H1 (cell line): ENCODE data around the gene TPD52L1. TPM values are rescaled to one million over a fixed set of nuclear protein-coding genes. Genes with fewer than 3 reads are reported as not detected.

Experiments used
- CTCF ChIA-PET: fragments of 300-600 bp; sonication (Branson Sonifier 250); formaldehyde crosslinking; loops from one replicate; lab custom pipeline; 2021; ENCODE audit not compliant: partially characterized antibody; lab: Charles Lee
- POLR2A ChIA-PET: fragments of 300-600 bp; sonication (Branson Sonifier 250); formaldehyde crosslinking; loops from one replicate; lab custom pipeline; 2021; ENCODE audit warnings: inconsistent platforms; ENCODE audit not compliant: partially characterized antibody; lab: Charles Lee
- DNase-seq, 2 experiments: peaks; one replicate each; pipeline versions ENCODE4 v3.0.0 to v3.0.0-alpha.2; 2010 to 2022; ENCODE audit warnings: low spot score in 2 of 2, low read depth in 1 of 2, mixed read lengths in 1 of 2
- FAIRE-seq: peaks from 2 replicates; lab custom pipeline; 2011; peaks lifted over from hg19 to GRCh38; lab: Jason Lieb, UNC
- H2AFZ ChIP-seq: 2 replicates; pipeline ENCODE4 v1.8.1; 2012; ENCODE audit warnings: low read length, inconsistent platforms
- H2AK5ac ChIP-seq: 2 replicates; pipeline ENCODE4 v1.6.1; 2013; ENCODE audit warnings: low read depth, low read length
- H2BK120ac ChIP-seq: replicated peaks from 2 replicates; pipeline ENCODE3; 2013; ENCODE audit warnings: low read depth, low read length, inconsistent platforms
- H2BK12ac ChIP-seq: 2 replicates; pipeline ENCODE4 v1.6.1; 2013; ENCODE audit warnings: low read depth, low read length
- H2BK15ac ChIP-seq: 2 replicates; pipeline ENCODE4 v1.6.1; 2013; ENCODE audit warnings: low read length
- H2BK20ac ChIP-seq: 2 replicates; pipeline ENCODE4 v1.6.1; 2013; ENCODE audit warnings: low read length
- H2BK5ac ChIP-seq: 2 replicates; pipeline ENCODE4 v1.6.1; 2013; ENCODE audit warnings: low read depth, low read length
- H3K14ac ChIP-seq: 2 replicates; pipeline ENCODE4 v1.6.1; 2013; ENCODE audit warnings: inconsistent platforms; ENCODE audit not compliant: insufficient read length
- H3K18ac ChIP-seq: 2 replicates; pipeline ENCODE4 v1.6.1; 2013; ENCODE audit warnings: low read length; ENCODE audit errors: extremely low read depth
- H3K23ac ChIP-seq: 2 replicates; pipeline ENCODE4 v1.6.1; 2013; ENCODE audit warnings: inconsistent platforms; ENCODE audit not compliant: insufficient read length
- H3K23me2 ChIP-seq: 2 replicates; pipeline ENCODE4 v1.6.1; 2013; ENCODE audit warnings: low read depth, low read length
- H3K27ac ChIP-seq: 2 replicates; pipeline ENCODE4 v1.6.1; 2011; ENCODE audit warnings: low read depth, low read length, inconsistent platforms
- H3K27me3 ChIP-seq, 4 experiments: replicated peaks in 1 of 4; 1 replicate in 1 of 4; 2 replicates in 3 of 4; pipeline versions ENCODE4 v1.6.1 to v1.8.1; 2011 to 2013; ENCODE audit warnings: low read length in 3 of 4, mild to moderate bottlenecking in 3 of 4, inconsistent platforms in 2 of 4, mixed read lengths in 2 of 4, moderate library complexity in 1 of 4; ENCODE audit not compliant: control insufficient read depth in 3 of 4, insufficient read depth in 3 of 4; ENCODE audit errors: extremely low read depth in 1 of 4
- H3K36me3 ChIP-seq, 4 experiments: 2 replicates each; pipeline versions ENCODE4 v1.6.1 to v1.8.1; 2011 to 2013; ENCODE audit warnings: mild to moderate bottlenecking in 4 of 4, low read length in 3 of 4, moderate library complexity in 2 of 4, control low read depth in 1 of 4, inconsistent platforms in 1 of 4; ENCODE audit not compliant: insufficient read depth in 4 of 4, control insufficient read depth in 2 of 4
- H3K4ac ChIP-seq: replicated peaks from 2 replicates; pipeline ENCODE3; 2013; ENCODE audit warnings: low read length, low read depth, mixed read lengths, inconsistent platforms; ENCODE audit not compliant: insufficient read length
- H3K4me1 ChIP-seq, 4 experiments: replicated peaks in 1 of 4; 1 replicate in 1 of 4; 2 replicates in 3 of 4; pipeline versions ENCODE4 v1.6.1 to v1.8.1; 2011 to 2013; ENCODE audit warnings: low read length in 3 of 4, inconsistent platforms in 2 of 4, mixed read lengths in 1 of 4; ENCODE audit not compliant: insufficient read depth in 4 of 4, control insufficient read depth in 3 of 4
- H3K4me2 ChIP-seq, 2 experiments: 2 replicates each; pipeline versions ENCODE4 v1.6.1 to v1.8.1; 2011 to 2013; ENCODE audit warnings: low read depth in 2 of 2, low read length in 2 of 2, control low read depth in 1 of 2, inconsistent platforms in 1 of 2, mild to moderate bottlenecking in 1 of 2; ENCODE audit not compliant: insufficient read depth in 1 of 2
- H3K4me3 ChIP-seq, 4 experiments: fragments of 200-600, 300-600 bp in 1 of 4; sonication (generic), shearing (Covaris generic), sonication (Bioruptor Twin) in 1 of 4; 2 replicates each; pipeline versions ENCODE4 v1.5.1 to v1.8.1; 2011 to 2016; ENCODE audit warnings: low read length in 4 of 4, low read depth in 3 of 4, control low read depth in 2 of 4, inconsistent platforms in 2 of 4, mild to moderate bottlenecking in 2 of 4, mixed read lengths in 1 of 4, moderate library complexity in 1 of 4; ENCODE audit not compliant: insufficient read depth in 2 of 4; ENCODE audit errors: extremely low read depth in 1 of 4
- H3K56ac ChIP-seq: replicated peaks from 2 replicates; pipeline ENCODE3; 2013; ENCODE audit warnings: low read depth, mild to moderate bottlenecking, mixed read lengths, low read length, inconsistent platforms; ENCODE audit not compliant: insufficient read length
- H3K79me1 ChIP-seq: 2 replicates; pipeline ENCODE4 v1.6.1; 2013; ENCODE audit warnings: low read depth, low read length, control low read depth
- H3K79me2 ChIP-seq, 2 experiments: 2 replicates each; pipeline versions ENCODE4 v1.6.1 to v1.8.1; 2012 to 2013; ENCODE audit warnings: low read length in 2 of 2, mild to moderate bottlenecking in 2 of 2, inconsistent platforms in 1 of 2; ENCODE audit not compliant: insufficient read depth in 2 of 2, control insufficient read depth in 1 of 2
- H3K9ac ChIP-seq, 4 experiments: replicated peaks in 1 of 4; 1 replicate in 1 of 4; 2 replicates in 3 of 4; pipeline versions ENCODE4 v1.6.1 to v1.8.1; 2011 to 2013; ENCODE audit warnings: low read depth in 3 of 4, low read length in 3 of 4, control low read depth in 2 of 4, mild to moderate bottlenecking in 2 of 4, moderate library complexity in 2 of 4, inconsistent platforms in 1 of 4; ENCODE audit errors: extremely low read depth in 1 of 4
- H3K9me3 ChIP-seq, 2 experiments: 2 replicates each; pipeline versions ENCODE4 v1.6.1 to v1.8.1; 2012 to 2013; ENCODE audit warnings: mild to moderate bottlenecking in 2 of 2, moderate library complexity in 2 of 2, control low read depth in 1 of 2, inconsistent platforms in 1 of 2, low read depth in 1 of 2, low read length in 1 of 2, mixed read lengths in 1 of 2; ENCODE audit not compliant: insufficient read depth in 2 of 2
- H4K20me1 ChIP-seq, 2 experiments: replicated peaks in 1 of 2; 2 replicates each; pipeline versions ENCODE3 to v1.8.1; 2011 to 2013; ENCODE audit warnings: inconsistent platforms in 2 of 2, low read length in 2 of 2, mild to moderate bottlenecking in 1 of 2; ENCODE audit not compliant: insufficient read depth in 2 of 2, control insufficient read depth in 1 of 2
- H4K5ac ChIP-seq: 2 replicates; pipeline ENCODE4 v1.6.1; 2013; ENCODE audit warnings: low read length, low read depth, mixed read lengths, inconsistent platforms; ENCODE audit not compliant: insufficient read length
- H4K8ac ChIP-seq: 2 replicates; pipeline ENCODE4 v1.8.0; 2013; ENCODE audit warnings: mild to moderate bottlenecking, moderate library complexity, low read length, inconsistent platforms; ENCODE audit not compliant: insufficient read depth; ENCODE audit errors: extremely low read depth
- H4K91ac ChIP-seq: replicated peaks from 2 replicates; pipeline ENCODE3; 2013; ENCODE audit warnings: low read length, mixed read lengths, inconsistent platforms; ENCODE audit not compliant: insufficient read length
- CBX5 ChIP-seq: fragments of 300-800, 300-1000 bp; sonication (generic); IDR thresholded peaks from 2 replicates; pipeline ENCODE4 v1.7.1; 2016; ENCODE audit warnings: antibody characterized with exemption, low read length, low read depth
- CHD1 ChIP-seq: IDR thresholded peaks from 2 replicates; pipeline ENCODE4 v1.6.1; 2012; ENCODE audit warnings: low read depth, low read length, improper control_type of control experiment
- CREB1 ChIP-seq: IDR thresholded peaks from 2 replicates; pipeline ENCODE4 v1.6.1; 2012; ENCODE audit warnings: inconsistent platforms
- CTBP2 ChIP-seq: IDR thresholded peaks from 2 replicates; pipeline ENCODE4 v1.7.0; 2011; ENCODE audit warnings: borderline replicate concordance, mild to moderate bottlenecking, moderate library complexity, mixed read lengths, low read length; ENCODE audit not compliant: insufficient read depth, insufficient read length
- GTF2F1 ChIP-seq: IDR thresholded peaks from 2 replicates; pipeline ENCODE4 v1.6.1; 2012; ENCODE audit warnings: low read depth, low read length, improper control_type of control experiment, borderline replicate concordance
- JUND ChIP-seq: IDR thresholded peaks from 2 replicates; pipeline ENCODE4 v1.6.1; 2011; ENCODE audit warnings: mild to moderate bottlenecking, improper control_type of control experiment, low read length
- NANOG ChIP-seq: IDR thresholded peaks from 2 replicates; pipeline ENCODE4 v1.6.1; 2011; ENCODE audit warnings: low read length, low read depth, mild to moderate bottlenecking, inconsistent platforms; ENCODE audit not compliant: insufficient read depth, poor library complexity, severe bottlenecking
- PHF8 ChIP-seq: fragments of 200-600 bp; sonication (generic); conservative IDR thresholded peaks from 2 replicates; pipeline ENCODE4 v1.7.1; 2012; ENCODE audit warnings: low read depth, mild to moderate bottlenecking, inconsistent platforms, low read length, moderate library complexity
- RAD21 ChIP-seq, 2 experiments: IDR thresholded peaks in 1 of 2; conservative IDR thresholded peaks in 1 of 2; 2 replicates each; pipeline ENCODE4 v1.6.1; 2011; ENCODE audit warnings: low read depth in 2 of 2, low read length in 2 of 2, improper control_type of control experiment in 1 of 2, inconsistent platforms in 1 of 2, mild to moderate bottlenecking in 1 of 2, moderate library complexity in 1 of 2
- SP2 ChIP-seq: IDR thresholded peaks from 2 replicates; pipeline ENCODE4 v1.6.1; 2012; ENCODE audit warnings: mild to moderate bottlenecking, low read length, inconsistent platforms
- SP4 ChIP-seq: IDR thresholded peaks from 2 replicates; pipeline ENCODE4 v1.6.1; 2012; ENCODE audit warnings: low read length, inconsistent platforms
- WGBS, 2 experiments: shearing (Covaris generic) in 1 of 2; methylation state at CpG; one replicate each; pipeline versions ENCODE4 v1.1.6 to v1.1.7; 2013 to 2015; ENCODE audit warnings: low lambda C conversion rate in 2 of 2, mixed read lengths in 2 of 2, inconsistent platforms in 1 of 2, low coverage in 1 of 2, missing lambda C conversion rate in 1 of 2; ENCODE audit not compliant: insufficient replicate concordance in 2 of 2, insufficient coverage in 1 of 2, insufficient read length in 1 of 2; ENCODE audit errors: extremely low coverage in 1 of 2, missing lambda C conversion rate in 1 of 2; 5-methylcytosine and 5-hydroxymethylcytosine counted together
- polyA plus RNA-seq, 7 experiments: library from polyadenylated mRNA; depleted of rRNA in 3 of 7; stranded (reverse) in 5 of 7; unstranded in 2 of 7; fragments of >200 nt in 5 of 7; fragments of 200-250 nt in 2 of 7; gene quantifications; 1 replicate in 5 of 7; 2 replicates in 1 of 7; 4 replicates in 1 of 7; pipeline versions ENCODE4 v1.2.1 to v1.2.3, GENCODE V29; 2011 to 2013; ENCODE audit warnings: missing spikeins in 2 of 7, mixed read lengths in 2 of 7
- total RNA-seq: library from RNA; stranded (reverse); fragmentation: NEBNext Ultra II Directional; extraction: Animal tissue kit (Norgen Biotek cat#: 25700); gene quantifications from 2 replicates; pipeline ENCODE4 v1.2.1, GENCODE V29; 2021

The TPD52L1 gene
- total and polyA plus RNA-seq, 2 of the 8 experiments (the other 6 are each of a cell fraction or from before 2014, with no cell fraction given) = 7.4 to 14.2 TPM

- Histone ChIP-seq H3K79me1 (no peaks in the 10 kb centered on the region), H2BK12ac (no peak overlapping the region), H3K23me2 (no peaks in the 10 kb centered on the region), H2AK5ac (no peak overlapping the region), H3K9ac (no peak overlapping the region), H3K79me2 (no peaks in the 10 kb centered on the region), H3K27me3 (no peaks in the 10 kb centered on the region), H3K56ac (no peak overlapping the region), H3K4me3 (no peak overlapping the region), H3K4me1 (peaks cover 0 to 2% (median 0%) of the 10 kb centered on the region in 4 experiments; a peak in 1 of 7 replicates), H2BK5ac (no peak overlapping the region), H3K14ac (no peak overlapping the region), H4K5ac (no peak overlapping the region), H2BK15ac (no peak overlapping the region), H2BK20ac (no peak overlapping the region), H3K27ac (no peak overlapping the region), H3K4me2 (no peak overlapping the region), H3K9me3 (no peaks in the 10 kb centered on the region), H3K36me3 (no peaks in the 10 kb centered on the region), H4K8ac (no peak overlapping the region), H4K91ac (no peak overlapping the region), H3K4ac (no peak overlapping the region), H3K18ac (no peak overlapping the region), H4K20me1 (no peaks in the 10 kb centered on the region), H2AFZ (no peak overlapping the region), H2BK120ac (no peak overlapping the region), H3K23ac (no peak overlapping the region)
- POLR2A ChIA-PET = no interaction called here
- CTCF ChIA-PET = no interaction called here
- no peak for DNase-seq
- FAIRE-seq = no peak
- WGBS, 2 experiments = 92% methylated on average over 3 of the region's 3 CpGs; no CpG with 5 or more reads in 1 of the 2 experiments
- TF ChIP-seq RAD21 (IDR thresholded peaks at IDR 0.05 in 1 of 2, conservative IDR thresholded peaks at IDR 0.05 in 1 of 2; ENCODE audit: low read depth in 2 of 2, low read length in 2 of 2) = no peak
- no peak for TF ChIP-seq SP4
- TF ChIP-seq NANOG = no peak
- TF ChIP-seq CTBP2 = no peak
- TF ChIP-seq JUND = no peak
- no peak for TF ChIP-seq PHF8
- TF ChIP-seq CHD1 = no peak
- no peak for TF ChIP-seq CREB1
- TF ChIP-seq SP2 = no peak
- TF ChIP-seq GTF2F1 = no peak
- TF ChIP-seq CBX5 = no peak
Observed at GRCh38 chr6:125255201-125255600, 101.6 kb downstream of the TPD52L1 start.
